Neural cell (in vitro differentiated cells): Measurements from ENCODE around the gene TSPAN32.

Source experiments
- POLR2AphosphoS5 ChIP-seq: IDR thresholded peaks from 2 replicates; pipeline ENCODE4 v1.6.1; 2012
- TF ChIP-seq, protein P1 (sequence below): fragments of 450-650 bp; IDR thresholded peaks from 2 replicates; pipeline ENCODE4 v1.5.1; 2014; ENCODE audit warnings: antibody characterized with exemption, mild to moderate bottlenecking, moderate library complexity; ENCODE audit not compliant: poor library complexity, severe bottlenecking

DNA sequence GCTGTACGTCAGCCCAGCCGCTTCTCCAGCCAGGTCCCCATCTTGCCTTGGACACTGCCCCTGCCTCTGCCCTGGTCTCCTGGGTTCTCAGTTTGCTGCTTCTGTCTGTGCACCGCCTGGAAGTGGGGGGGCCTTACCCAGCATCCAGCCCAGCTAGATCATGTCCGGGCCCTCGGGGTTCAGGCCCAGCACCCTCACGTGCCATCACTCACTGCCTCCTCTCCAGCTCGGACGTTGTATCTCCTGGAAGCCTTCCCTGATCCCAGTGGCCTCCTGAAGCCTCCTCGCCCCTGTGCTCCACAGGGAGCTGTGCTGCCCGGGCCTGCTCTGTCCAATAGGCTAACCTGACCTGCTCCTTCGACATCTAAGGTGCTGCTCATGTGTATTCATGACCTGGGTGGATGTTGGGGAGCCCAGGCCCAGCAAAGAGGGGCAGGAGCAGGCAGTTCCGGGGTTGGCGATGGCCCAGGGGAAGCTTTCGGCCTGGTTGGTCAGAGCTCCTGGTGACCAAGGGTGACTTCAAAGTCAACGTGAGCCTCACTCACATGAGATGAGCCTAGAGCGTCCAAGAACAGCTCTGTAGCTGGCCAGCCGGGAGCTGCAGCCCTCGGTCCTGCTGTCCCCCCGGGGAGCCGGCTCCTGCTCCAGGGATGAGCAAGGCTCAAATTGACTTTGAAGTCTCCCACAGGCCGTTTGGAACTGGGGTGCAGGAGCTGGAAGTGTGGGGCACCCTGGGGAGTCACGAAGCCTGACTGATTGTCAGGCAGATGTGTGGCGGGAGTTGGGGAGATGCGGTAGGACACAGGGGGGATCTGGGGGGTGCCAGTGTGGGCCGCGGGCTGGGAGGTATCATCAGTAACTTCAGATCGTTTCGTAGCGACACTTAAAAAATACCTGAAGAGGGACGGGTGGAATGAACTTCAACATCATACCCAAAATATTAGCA is 26.2 kb upstream of the TSPAN32 start:
- TF ChIP-seq, protein P1, sequence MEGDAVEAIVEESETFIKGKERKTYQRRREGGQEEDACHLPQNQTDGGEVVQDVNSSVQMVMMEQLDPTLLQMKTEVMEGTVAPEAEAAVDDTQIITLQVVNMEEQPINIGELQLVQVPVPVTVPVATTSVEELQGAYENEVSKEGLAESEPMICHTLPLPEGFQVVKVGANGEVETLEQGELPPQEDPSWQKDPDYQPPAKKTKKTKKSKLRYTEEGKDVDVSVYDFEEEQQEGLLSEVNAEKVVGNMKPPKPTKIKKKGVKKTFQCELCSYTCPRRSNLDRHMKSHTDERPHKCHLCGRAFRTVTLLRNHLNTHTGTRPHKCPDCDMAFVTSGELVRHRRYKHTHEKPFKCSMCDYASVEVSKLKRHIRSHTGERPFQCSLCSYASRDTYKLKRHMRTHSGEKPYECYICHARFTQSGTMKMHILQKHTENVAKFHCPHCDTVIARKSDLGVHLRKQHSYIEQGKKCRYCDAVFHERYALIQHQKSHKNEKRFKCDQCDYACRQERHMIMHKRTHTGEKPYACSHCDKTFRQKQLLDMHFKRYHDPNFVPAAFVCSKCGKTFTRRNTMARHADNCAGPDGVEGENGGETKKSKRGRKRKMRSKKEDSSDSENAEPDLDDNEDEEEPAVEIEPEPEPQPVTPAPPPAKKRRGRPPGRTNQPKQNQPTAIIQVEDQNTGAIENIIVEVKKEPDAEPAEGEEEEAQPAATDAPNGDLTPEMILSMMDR = no peak
- no peak for TF ChIP-seq POLR2AphosphoS5
